HG02885 (cell line): Measurements from ENCODE around the gene HSPD1.
"Not testable (repeated sequence)": the region's sequence is repeated elsewhere in the genome, so short reads cannot be mapped to it uniquely, and the experiment has no call there.

ENCODE experiments used
- ATAC-seq: cut with Tn5 transposase; IDR thresholded peaks from one replicate; pipeline ENCODE4 v1.9.1; 2021; ENCODE audit warnings: mild to moderate bottlenecking; ENCODE audit not compliant: unreplicated experiment, poor library complexity

Gene HSPD1

GRCh38 chr2:197498235-197498936 is 1.3 kb downstream of the HSPD1 start:
- ATAC-seq, result no peak

- ATAC-seq, result no peak
These were observed 2.3 kb downstream of the HSPD1 start for GRCh38 chr2:197497326-197497725.

- no peak for ATAC-seq
These were observed 2.9 kb downstream of the HSPD1 start for GRCh38 chr2:197496695-197497094.

- no peak for ATAC-seq
These were observed 4.1 kb downstream of the HSPD1 start for GRCh38 chr2:197495433-197496134.

- no peak for ATAC-seq
These were observed 12.3 kb downstream of the HSPD1 start for GRCh38 chr2:197487385-197487784.

GRCh38 chr2:197486175-197486574 is 13.5 kb downstream of the HSPD1 start:
- ATAC-seq, result no peak

- ATAC-seq, result not testable (repeated sequence)
These were observed 15.4 kb downstream of the HSPD1 start for GRCh38 chr2:197484248-197484647.

- ATAC-seq, result no peak
These were observed 19.2 kb downstream of the HSPD1 start for GRCh38 chr2:197480165-197481036.

GRCh38 chr2:197477797-197478196 is 21.8 kb downstream of the HSPD1 start:
- ATAC-seq, result no peak

GRCh38 chr2:197472166-197472565 is 27.5 kb downstream of the HSPD1 start:
- no peak for ATAC-seq

GRCh38 chr2:197464175-197464574 is 35.5 kb downstream of the HSPD1 start:
- ATAC-seq, result no peak

- ATAC-seq, result no peak
These were observed 38.6 kb downstream of the HSPD1 start for GRCh38 chr2:197461057-197461456.

GRCh38 chr2:197460649-197461048 is 39.0 kb downstream of the HSPD1 start:
- ATAC-seq, result no peak

GRCh38 chr2:197455428-197455827 is 44.2 kb downstream of the HSPD1 start:
- no peak for ATAC-seq

- no peak for ATAC-seq
These were observed 44.7 kb downstream of the HSPD1 start for GRCh38 chr2:197454923-197455322.

GRCh38 chr2:197453914-197454398 is 45.7 kb downstream of the HSPD1 start:
- ATAC-seq, result peak; percentile 34

GRCh38 chr2:197453123-197453913 is 46.3 kb downstream of the HSPD1 start, which contains the start of gene COQ10B:
TSS of gene COQ10B (plus strand) at chr2:197453552. CDS start at chr2:197453561, 9 bp downstream.
- peak; percentile 94 for ATAC-seq

- no peak for ATAC-seq
These were observed 46.9 kb downstream of the HSPD1 start for GRCh38 chr2:197452754-197453122.

GRCh38 chr2:197450935-197451358 is 48.7 kb downstream of the HSPD1 start:
- ATAC-seq, result not testable (repeated sequence)

- no peak for ATAC-seq
These were observed 49.2 kb downstream of the HSPD1 start for GRCh38 chr2:197450465-197450864.
